Activated CD8-positive, alpha-beta memory T cell treated with anti-CD3 and anti-CD28 coated beads, Interleukin-2, amount 10 ng/mL, durations not matched to agents 7 days and 5 days (primary cell): ENCODE results near the gene TP53. TPM values are rescaled to one million over a fixed set of nuclear protein-coding genes. Genes with fewer than 3 reads are reported as not detected.
A peak's percentile ranks its signal among the peaks of the same experiment; 100 is the strongest.

Experiments used
- ATAC-seq: fragments of 150-1000 bp; cut with Tn5 transposase; one replicate; pipeline ENCODE4 v1.10.0; 2021; ENCODE audit warnings: moderate library complexity
- CTCF ChIA-PET: fragments of 350-600 bp; sonication (Branson Sonifier 250); formaldehyde crosslinking; loops from one replicate; lab custom pipeline; 2021; ENCODE audit warnings: antibody characterized with exemption; lab: Charles Lee
- DNase-seq: peaks from one replicate; pipeline ENCODE4 v3.0.0-alpha.2; 2020
- H3K27ac Mint-ChIP-seq: one replicate; pipeline ENCODE4 v1.8.0; 2021; ENCODE audit warnings: mild to moderate bottlenecking, mixed read lengths
- H3K27me3 Mint-ChIP-seq: one replicate; pipeline ENCODE4 v1.8.0; 2021; ENCODE audit warnings: mixed read lengths
- H3K36me3 Mint-ChIP-seq: one replicate; pipeline ENCODE4 v1.8.0; 2021; ENCODE audit warnings: mild to moderate bottlenecking, mixed read lengths
- H3K4me1 Mint-ChIP-seq: one replicate; pipeline ENCODE4 v1.8.0; 2021; ENCODE audit warnings: mixed read lengths
- H3K4me3 Mint-ChIP-seq: one replicate; pipeline ENCODE4 v1.8.0; 2021; ENCODE audit warnings: mild to moderate bottlenecking, moderate library complexity, mixed read lengths
- H3K9me3 Mint-ChIP-seq: one replicate; pipeline ENCODE4 v1.8.0; 2022; ENCODE audit warnings: low read depth, mixed read lengths
- total RNA-seq, 2 experiments: library from RNA; stranded (reverse); gene quantifications; one replicate each; pipeline ENCODE4 v1.2.3, GENCODE V29; 2021

TP53 gene
- total RNA-seq, 2 experiments from 2014 or later = 137 to 171 TPM

DNA sequence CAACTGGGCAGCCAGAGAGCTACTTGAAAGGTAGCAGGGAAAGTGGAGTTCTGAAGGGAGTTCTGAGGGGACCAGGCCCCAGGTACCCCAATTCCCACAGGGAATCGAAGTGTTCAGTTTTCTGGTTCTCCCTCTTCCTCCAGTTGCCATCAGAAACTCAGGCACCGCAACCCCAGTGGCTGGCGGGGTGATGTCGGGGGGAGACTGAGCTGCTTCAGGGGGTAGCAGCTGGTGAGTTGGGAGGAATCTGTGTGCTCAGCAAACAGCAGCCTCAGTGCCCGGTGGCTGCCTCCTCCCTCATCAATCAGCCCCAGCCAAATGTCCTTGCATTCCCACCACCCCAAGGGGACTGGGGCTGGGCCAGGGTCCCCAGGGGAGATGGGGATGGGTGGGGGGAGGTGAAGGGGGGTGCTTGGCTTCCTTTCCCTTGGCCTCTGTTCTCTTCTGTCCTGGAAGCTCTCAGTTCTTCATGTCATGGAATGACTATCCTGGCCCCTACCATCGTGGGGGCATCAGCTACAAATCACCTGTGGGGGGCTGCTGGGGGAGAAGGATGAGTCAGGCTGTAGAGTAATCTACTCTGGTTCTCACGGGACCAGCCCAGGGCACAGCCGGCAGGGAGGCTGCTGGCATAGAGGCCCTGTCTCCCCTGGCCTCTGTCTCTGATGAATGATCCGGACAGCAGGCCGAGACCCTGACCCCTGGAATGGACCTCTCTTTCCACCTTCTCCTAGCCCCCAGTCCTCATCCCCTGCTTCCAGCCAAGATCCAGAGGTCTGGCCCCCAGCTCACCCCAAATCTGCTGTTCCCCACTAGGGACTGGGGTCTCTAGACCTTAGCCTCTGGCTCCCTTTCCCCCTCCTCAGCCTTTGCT lies 27.7 kb upstream of the TP53 start:
- H3K4me3 Mint-ChIP-seq = no peak overlapping the region
- no peak for ATAC-seq
- no peak overlapping the region for H3K27ac Mint-ChIP-seq
- no peak for DNase-seq
- H3K4me1 Mint-ChIP-seq = peaks cover 46% of the 10 kb centered on the region
- H3K36me3 Mint-ChIP-seq = no peaks in the 10 kb centered on the region
- CTCF ChIA-PET = interaction anchor here (1.2 to 2.2 kb wide), 3 partner anchors 27 to 196 kb away, joined by 3 to 9 read pairs (median 3); partner anchors contain the start of gene WRAP53
- peaks cover 67% of the 10 kb centered on the region for H3K27me3 Mint-ChIP-seq
- H3K9me3 Mint-ChIP-seq = no peaks in the 10 kb centered on the region

DNA sequence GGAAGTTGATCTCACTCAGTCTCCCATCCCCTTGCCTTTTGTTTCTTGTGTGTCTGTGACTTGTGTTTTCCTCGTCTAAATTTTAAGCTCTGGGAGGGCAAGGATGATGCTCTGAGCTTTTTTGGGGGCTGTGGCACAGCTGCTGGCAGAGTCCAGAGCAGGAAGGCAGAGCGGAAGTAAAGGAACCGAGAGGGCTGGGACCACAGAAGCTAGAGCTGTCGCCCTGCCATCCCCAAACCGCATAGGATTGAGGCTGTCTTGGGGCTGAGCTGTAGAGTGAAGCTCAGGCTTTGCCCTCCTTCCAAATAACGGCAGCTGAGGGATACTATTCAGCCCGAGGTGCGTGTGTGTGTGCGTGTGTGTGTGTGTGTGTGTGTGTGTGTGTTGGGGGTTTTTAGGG lies 26.5 kb upstream of the TP53 start:
- ATAC-seq (no peak), DNase-seq (no peak)
- CTCF ChIA-PET = interaction anchor here (2.2 kb wide), 1 partner anchor 25 kb away, joined by 9 read pairs; the partner anchor contains the start of gene WRAP53
- peaks cover 55% of the 10 kb centered on the region for H3K27me3 Mint-ChIP-seq
- H3K4me1 Mint-ChIP-seq = peaks cover 43% of the 10 kb centered on the region
- no peak overlapping the region for H3K4me3 Mint-ChIP-seq
- no peaks in the 10 kb centered on the region for H3K9me3 Mint-ChIP-seq
- no peaks in the 10 kb centered on the region for H3K36me3 Mint-ChIP-seq
- no peak overlapping the region for H3K27ac Mint-ChIP-seq

- H3K4me3 Mint-ChIP-seq = no peak overlapping the region
- CTCF ChIA-PET = no interaction called here
- no peak for ATAC-seq
- H3K9me3 Mint-ChIP-seq = no peaks in the 10 kb centered on the region
- no peak overlapping the region for H3K27ac Mint-ChIP-seq
- H3K4me1 Mint-ChIP-seq = peaks cover 29% of the 10 kb centered on the region
- DNase-seq = no peak
- no peaks in the 10 kb centered on the region for H3K36me3 Mint-ChIP-seq
- H3K27me3 Mint-ChIP-seq = peaks cover 54% of the 10 kb centered on the region
Measured at GRCh38 chr17:7712111-7712771, 25.0 kb upstream of the TP53 start.

GRCh38 chr17:7711051-7711755 lies 23.9 kb upstream of the TP53 start:
- peaks cover 58% of the 10 kb centered on the region for H3K27me3 Mint-ChIP-seq
- no peaks in the 10 kb centered on the region for H3K9me3 Mint-ChIP-seq
- ATAC-seq (peak; percentile 42), DNase-seq (no peak)
- CTCF ChIA-PET = interaction anchor here (0.6 to 1.2 kb wide), 2 partner anchors 79 to 237 kb away, joined by 3 to 4 read pairs; no protein-coding TSS in a partner anchor
- H3K4me3 Mint-ChIP-seq = no peak overlapping the region
- no peak overlapping the region for H3K27ac Mint-ChIP-seq
- H3K36me3 Mint-ChIP-seq = no peaks in the 10 kb centered on the region
- H3K4me1 Mint-ChIP-seq = peaks cover 22% of the 10 kb centered on the region

DNA sequence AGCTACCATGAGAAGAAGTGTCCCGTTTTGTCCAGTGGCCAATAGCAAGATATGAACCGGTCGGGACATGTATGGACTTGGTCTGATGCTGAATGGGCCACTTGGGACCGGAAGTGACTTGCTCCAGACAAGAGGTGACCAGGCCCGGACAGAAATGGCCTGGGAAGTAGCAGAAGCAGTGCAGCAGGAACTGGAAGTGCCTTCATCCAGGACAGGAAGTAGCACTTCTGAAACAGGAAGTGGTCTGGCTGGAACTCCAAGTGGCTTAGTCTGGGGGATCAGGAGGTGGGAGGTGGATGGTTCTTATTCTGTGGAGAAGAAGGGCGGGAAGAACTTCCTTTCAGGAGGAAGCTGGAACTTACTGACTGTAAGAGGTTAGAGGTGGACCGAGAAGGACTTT lies 23.0 kb upstream of the TP53 start:
- peaks cover 57% of the 10 kb centered on the region for H3K27me3 Mint-ChIP-seq
- ATAC-seq = no peak
- H3K36me3 Mint-ChIP-seq = no peaks in the 10 kb centered on the region
- H3K27ac Mint-ChIP-seq = no peak overlapping the region
- H3K4me1 Mint-ChIP-seq = peaks cover 26% of the 10 kb centered on the region
- H3K9me3 Mint-ChIP-seq = no peaks in the 10 kb centered on the region
- no peak overlapping the region for H3K4me3 Mint-ChIP-seq
- no peak for DNase-seq
- CTCF ChIA-PET = interaction anchor here (1.1 to 1.2 kb wide), 2 partner anchors 78 to 280 kb away, joined by 3 to 4 read pairs; no protein-coding TSS in a partner anchor

- Mint-ChIP-seq H3K27ac (no peak overlapping the region), H3K4me3 (no peak overlapping the region), H3K9me3 (no peaks in the 10 kb centered on the region), H3K36me3 (no peaks in the 10 kb centered on the region), H3K27me3 (peaks cover 57% of the 10 kb centered on the region), H3K4me1 (peaks cover 32% of the 10 kb centered on the region)
- no peak for DNase-seq
- no peak for ATAC-seq
- CTCF ChIA-PET = no interaction called here
Measured at GRCh38 chr17:7709031-7709430, 21.7 kb upstream of the TP53 start.

DNA sequence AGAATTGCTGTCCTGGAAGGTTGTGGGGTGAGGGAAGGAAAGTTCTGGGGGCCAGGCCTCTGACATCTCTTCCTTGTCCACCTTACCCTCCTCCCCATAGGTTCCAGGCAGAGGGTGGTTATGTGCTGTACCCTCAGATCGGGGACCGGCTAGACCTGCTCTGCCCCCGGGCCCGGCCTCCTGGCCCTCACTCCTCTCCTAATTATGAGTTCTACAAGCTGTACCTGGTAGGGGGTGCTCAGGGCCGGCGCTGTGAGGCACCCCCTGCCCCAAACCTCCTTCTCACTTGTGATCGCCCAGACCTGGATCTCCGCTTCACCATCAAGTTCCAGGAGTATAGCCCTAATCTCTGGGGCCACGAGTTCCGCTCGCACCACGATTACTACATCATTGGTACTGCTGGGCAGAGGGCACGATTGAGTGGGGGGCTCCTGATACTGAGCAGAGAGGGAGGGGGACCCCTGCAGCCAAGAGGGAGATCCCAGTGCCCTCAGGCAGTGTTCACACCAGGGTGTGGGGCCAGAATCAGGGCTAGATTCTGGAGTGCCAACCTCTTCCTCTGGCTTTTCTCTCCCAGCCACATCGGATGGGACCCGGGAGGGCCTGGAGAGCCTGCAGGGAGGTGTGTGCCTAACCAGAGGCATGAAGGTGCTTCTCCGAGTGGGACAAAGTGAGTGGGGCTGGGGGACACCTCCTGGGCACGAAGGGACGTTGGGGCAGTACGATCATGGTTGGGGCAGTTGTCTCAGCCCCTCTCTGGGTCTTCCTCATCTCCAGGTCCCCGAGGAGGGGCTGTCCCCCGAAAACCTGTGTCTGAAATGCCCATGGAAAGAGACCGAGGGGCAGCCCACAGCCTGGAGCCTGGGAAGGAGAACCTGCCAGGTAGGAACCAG lies 20.8 kb upstream of the TP53 start:
- CTCF ChIA-PET = interaction anchor here (1.5 to 2.5 kb wide), 2 partner anchors 20 to 366 kb away, joined by 3 to 12 read pairs; partner anchors contain the start of genes TP53 and WRAP53
- H3K36me3 Mint-ChIP-seq = no peaks in the 10 kb centered on the region

GRCh38 chr17:7707446-7707845 lies 20.2 kb upstream of the TP53 start:
- Mint-ChIP-seq H3K4me3 (no peak overlapping the region), H3K27ac (no peak overlapping the region), H3K4me1 (peaks cover 25% of the 10 kb centered on the region), H3K36me3 (peaks cover 2% of the 10 kb centered on the region), H3K9me3 (no peaks in the 10 kb centered on the region), H3K27me3 (peaks cover 51% of the 10 kb centered on the region)
- CTCF ChIA-PET = interaction anchor here (1.5 to 2.9 kb wide), 3 partner anchors 10 to 366 kb away, joined by 3 to 12 read pairs (median 11); partner anchors contain the start of genes DNAH2, TP53 and WRAP53
- DNase-seq = no peak
- ATAC-seq = no peak

More for the DNA sequence above, 20.8 kb upstream of the TP53 start:
- no peak for ATAC-seq
- peaks cover 56% of the 10 kb centered on the region for H3K27me3 Mint-ChIP-seq
- H3K27ac Mint-ChIP-seq = no peak overlapping the region
- H3K4me3 Mint-ChIP-seq = no peak overlapping the region
- DNase-seq = no peak
- no peaks in the 10 kb centered on the region for H3K9me3 Mint-ChIP-seq
- peaks cover 28% of the 10 kb centered on the region for H3K4me1 Mint-ChIP-seq

DNA sequence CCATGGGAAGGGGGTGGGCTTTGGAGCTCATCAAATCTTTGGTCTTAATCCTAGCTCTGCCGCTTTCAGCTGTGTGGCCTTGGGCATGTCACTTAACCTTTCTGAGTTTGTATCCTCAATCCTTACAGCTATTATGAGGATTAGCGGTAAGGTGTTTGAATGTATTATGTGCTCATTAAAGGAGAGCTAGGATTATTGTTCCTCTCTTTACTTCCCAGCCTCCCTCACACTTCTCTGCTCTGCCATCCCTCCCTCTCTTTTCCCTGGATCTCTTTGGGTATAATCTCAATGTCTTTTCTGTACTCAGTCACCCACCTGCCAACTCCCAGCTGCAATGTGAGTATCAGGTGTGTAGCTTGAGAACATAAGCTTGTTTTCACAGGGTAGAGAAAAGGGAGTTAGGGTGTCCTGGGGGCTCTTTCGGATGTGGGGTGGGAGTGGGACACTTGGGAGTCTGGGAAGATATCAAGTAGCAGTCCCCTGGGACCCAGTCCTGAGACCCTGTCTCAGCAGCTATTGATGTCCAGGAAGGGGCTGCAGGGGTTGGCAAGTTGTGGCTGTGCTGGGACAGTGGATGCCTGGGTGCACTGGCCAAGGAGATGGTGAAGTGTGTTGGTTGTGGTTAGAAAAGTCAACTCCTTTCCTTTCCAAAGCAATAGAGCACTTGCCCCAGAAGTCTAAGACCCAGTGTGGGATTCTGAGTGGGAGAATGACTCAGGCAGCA lies 19.5 kb upstream of the TP53 start:
- H3K4me3 Mint-ChIP-seq = no peak overlapping the region
- peaks cover 23% of the 10 kb centered on the region for H3K4me1 Mint-ChIP-seq
- DNase-seq (no peak), ATAC-seq (no peak)
- H3K9me3 Mint-ChIP-seq = no peaks in the 10 kb centered on the region
- no peak overlapping the region for H3K27ac Mint-ChIP-seq
- peaks cover 47% of the 10 kb centered on the region for H3K27me3 Mint-ChIP-seq
- CTCF ChIA-PET = interaction anchor here (0.7 to 2.9 kb wide), 3 partner anchors 10 to 92 kb away, joined by 3 to 12 read pairs (median 11); partner anchors contain the start of genes DNAH2, FXR2, TP53 and WRAP53
- H3K36me3 Mint-ChIP-seq = peaks cover 3% of the 10 kb centered on the region

DNA sequence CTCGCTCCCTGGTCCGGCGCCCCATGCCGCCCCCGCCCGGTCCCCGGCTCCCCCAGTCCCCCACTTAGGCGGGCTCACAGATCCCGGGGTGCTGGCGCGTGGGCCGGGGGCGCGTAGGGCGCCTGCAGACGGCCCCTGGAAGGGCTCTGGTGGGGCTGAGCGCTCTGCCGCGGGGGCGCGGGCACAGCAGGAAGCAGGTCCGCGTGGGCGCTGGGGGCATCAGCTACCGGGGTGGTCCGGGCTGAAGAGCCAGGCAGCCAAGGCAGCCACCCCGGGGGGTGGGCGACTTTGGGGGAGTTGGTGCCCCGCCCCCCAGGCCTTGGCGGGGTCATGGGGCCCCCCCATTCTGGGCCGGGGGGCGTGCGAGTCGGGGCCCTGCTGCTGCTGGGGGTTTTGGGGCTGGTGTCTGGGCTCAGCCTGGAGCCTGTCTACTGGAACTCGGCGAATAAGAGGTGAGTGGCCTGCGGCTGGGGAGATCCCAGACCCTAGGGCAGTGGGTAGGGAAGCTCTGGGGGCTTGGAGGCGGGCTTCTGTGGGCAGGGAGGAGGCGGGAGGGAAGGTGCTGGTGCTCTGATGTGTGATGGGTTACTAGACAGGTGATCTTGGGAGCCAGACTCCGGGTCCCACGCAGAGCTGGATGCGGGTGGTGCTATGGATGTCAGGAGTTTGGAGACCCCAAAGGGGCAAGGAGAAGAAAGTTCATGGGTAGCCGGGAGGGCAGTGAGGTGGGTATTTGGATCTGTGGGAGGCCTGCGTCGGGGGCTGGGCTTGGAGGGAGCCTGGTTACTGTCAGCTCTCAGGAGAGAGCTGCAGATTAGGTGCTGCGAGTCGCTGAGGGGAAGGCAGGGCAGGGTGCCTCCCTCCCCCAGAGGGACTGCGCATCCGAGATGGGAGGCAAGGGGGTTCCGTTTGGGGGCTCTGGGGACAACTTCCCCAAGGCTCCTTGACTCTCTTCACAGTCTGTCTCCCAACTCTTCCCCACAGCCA lies 18.3 kb upstream of the TP53 start:
- CTCF ChIA-PET = interaction anchor here (1.0 to 2.9 kb wide), 4 partner anchors 11 to 18 kb away, joined by 3 to 12 read pairs (median 10); partner anchors contain the start of genes DNAH2, TP53 and WRAP53

More for the DNA sequence above, 18.3 kb upstream of the TP53 start:
- ATAC-seq (peak; percentile 34), DNase-seq (no peak)
- Mint-ChIP-seq H3K4me3 (no peak overlapping the region), H3K4me1 (peaks cover 16% of the 10 kb centered on the region), H3K9me3 (no peaks in the 10 kb centered on the region), H3K27ac (no peak overlapping the region), H3K27me3 (peaks cover 42% of the 10 kb centered on the region), H3K36me3 (peaks cover 6% of the 10 kb centered on the region)
